Measurements from ENCODE around the gene SERPINB1. TPM values are rescaled to one million over a fixed set of nuclear protein-coding genes. Genes with fewer than 3 reads are reported as not detected.

Gene SERPINB1
- total and polyA plus RNA-seq, 9 of the 15 experiments (the other 6 are each of a cell fraction or from before 2014, with no cell fraction given) = 33.9 to 108 (median 63.8) TPM

- TF ChIP-seq AFF4 (CRISPR knock-in tag; IDR thresholded peaks at IDR 0.05) (no peak), ZNF586 (CRISPR knock-in tag; conservative IDR thresholded peaks at IDR 0.05) (no peak), SIX5 (IDR thresholded peaks at IDR 0.05; ENCODE audit: borderline replicate concordance in 1 of 2, insufficient read depth in 1 of 2, low read depth in 1 of 2, low read length in 2 of 2) (no peak), WHSC1 (IDR thresholded peaks at IDR 0.05; ENCODE audit: low read length) (no peak), TFAP4 (CRISPR knock-in tag; IDR thresholded peaks at IDR 0.05; ENCODE audit: borderline replicate concordance) (no peak), POLR2A (conservative IDR thresholded peaks at IDR 0.05) (no peak), ZNF12 (CRISPR knock-in tag; IDR thresholded peaks at IDR 0.05) (no peak), MITF (IDR thresholded peaks at IDR 0.05) (no peak), RERE (CRISPR knock-in tag; IDR thresholded peaks at IDR 0.05; ENCODE audit: borderline replicate concordance) (no peak), ZFP91 (CRISPR knock-in tag; IDR thresholded peaks at IDR 0.05) (no peak), ZBTB26 (CRISPR knock-in tag; IDR thresholded peaks at IDR 0.05) (no peak)
Observed at GRCh38 chr6:2799936-2800527, 41.6 kb downstream of the SERPINB1 start (continued).
